ENCODE data around the gene BCAS3.

Gene BCAS3

DNA sequence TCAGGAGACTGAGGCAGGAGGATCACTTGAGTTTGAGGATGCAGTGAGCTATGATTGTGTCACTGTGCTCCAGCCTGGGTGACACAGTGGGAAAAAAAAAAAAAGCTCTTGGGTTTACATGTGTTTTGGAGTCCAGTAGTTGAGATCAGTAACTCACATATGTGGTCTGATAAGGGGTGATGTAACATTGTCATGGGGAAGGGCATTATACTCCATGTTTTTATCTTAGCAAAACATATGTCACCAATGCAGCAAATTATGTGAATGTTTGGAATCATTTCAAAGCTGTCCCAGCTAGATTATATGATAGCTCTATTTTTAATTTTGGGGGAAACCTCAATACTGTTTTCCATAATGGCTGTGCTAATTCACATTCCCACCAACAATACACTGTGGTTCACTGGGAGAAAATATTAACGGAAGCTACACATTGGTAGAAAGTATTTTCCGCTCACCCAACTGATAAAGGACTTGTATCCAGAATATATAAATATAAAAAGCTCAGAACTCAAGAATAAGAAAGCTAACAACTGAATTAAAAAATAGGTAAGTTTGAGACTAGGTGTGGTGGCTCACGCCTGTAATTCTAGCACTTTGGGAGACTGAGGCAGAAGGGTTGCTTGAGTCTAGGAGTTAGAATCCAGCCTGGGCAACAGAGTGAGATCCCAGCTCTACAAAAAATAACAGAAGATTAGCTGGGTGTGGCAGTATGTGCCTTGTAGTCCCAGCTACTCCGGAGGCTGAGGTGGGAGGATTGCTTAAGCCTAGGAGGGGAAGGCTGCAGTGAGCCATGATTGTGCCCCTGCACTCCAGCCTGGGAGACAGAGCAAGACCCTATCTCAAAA is 497.9 kb downstream of the BCAS3 start:
- DNase-seq: no peak

DNA sequence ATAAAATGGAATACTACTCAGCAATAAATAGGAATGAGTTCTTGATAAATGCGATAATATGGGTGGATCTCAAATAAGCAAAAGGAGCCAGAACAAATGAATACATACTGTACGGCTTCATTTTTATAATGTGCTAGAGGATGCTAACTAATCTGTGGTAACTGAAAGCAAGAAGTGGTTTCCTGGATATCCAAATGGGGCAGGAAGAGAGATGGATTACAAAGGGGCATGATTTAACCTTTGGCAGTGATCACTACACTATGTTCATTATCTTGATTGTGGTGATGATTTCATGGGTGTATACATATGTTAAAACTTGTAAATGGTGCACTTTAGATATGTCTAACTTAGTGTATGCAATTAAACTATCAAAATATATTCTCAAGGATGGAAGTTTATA is 499.7 kb downstream of the BCAS3 start:
- no peak for DNase-seq

DNA sequence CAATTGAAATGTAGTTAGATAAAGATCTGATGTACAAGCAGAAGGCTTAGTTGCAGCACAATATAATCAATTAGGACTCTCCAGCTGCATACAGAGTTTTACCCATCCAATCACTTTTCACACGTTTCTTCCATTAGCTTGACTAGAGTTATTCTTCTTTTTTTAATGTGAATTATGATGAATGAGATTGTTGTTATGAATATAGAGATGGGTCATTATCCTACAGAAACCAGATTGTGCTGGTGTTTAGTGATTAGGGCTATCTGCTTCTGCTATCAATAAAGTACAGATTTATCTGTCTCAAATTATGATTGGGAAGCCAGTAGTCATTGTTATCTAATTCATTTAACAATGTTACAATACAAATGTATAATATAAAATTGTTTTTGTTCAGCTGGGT is 500.6 kb downstream of the BCAS3 start:
- DNase-seq: no peak

DNA sequence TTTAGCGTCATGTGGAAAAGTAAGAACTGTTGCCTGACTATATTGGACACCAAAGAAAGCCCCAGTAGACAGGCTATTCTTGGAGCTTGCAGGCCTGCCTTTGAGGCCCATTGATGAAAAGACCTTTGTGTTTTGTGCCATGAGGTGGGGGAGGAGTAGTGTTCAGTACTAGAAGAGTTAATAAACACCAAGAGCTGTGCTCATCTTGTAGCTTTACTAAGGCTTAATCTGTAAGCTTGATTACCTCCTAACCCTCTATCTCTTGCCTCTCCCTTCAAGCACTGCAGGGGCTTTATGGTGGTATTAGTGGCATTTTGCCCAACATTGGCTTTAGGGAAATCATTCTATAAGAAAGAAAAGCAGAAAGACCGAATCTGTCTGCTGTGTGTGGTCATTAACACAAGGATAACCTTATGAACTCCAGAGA is 501.7 kb downstream of the BCAS3 start:
- DNase-seq: no peak

- DNase-seq: no peak
These were observed 506.1 kb downstream of the BCAS3 start for GRCh38 chr17:61183793-61184192.

- no peak for DNase-seq
These were observed 507.7 kb downstream of the BCAS3 start for GRCh38 chr17:61185385-61185784.

GRCh38 chr17:61187038-61187437 is 509.4 kb downstream of the BCAS3 start:
- no peak for DNase-seq

DNA sequence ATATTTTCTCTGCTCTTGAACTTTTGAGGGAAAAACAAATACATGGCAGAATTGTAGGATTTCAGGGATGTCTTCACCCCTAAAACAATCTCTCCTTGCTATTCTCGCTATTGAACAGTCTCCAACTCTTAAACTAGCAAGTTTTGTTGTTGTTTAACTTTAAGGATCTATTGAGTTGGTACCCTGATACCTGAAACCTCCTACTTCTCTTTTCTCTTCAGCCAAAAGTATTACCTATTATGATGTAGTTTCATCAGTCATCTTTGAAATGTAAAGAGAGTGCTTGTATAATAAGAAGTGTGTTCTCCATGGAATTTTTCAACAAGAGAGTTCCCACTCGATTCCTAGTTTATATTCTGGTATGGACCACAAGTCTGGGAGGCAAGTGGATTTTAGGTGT is 510.4 kb downstream of the BCAS3 start:
- no peak for DNase-seq

DNA sequence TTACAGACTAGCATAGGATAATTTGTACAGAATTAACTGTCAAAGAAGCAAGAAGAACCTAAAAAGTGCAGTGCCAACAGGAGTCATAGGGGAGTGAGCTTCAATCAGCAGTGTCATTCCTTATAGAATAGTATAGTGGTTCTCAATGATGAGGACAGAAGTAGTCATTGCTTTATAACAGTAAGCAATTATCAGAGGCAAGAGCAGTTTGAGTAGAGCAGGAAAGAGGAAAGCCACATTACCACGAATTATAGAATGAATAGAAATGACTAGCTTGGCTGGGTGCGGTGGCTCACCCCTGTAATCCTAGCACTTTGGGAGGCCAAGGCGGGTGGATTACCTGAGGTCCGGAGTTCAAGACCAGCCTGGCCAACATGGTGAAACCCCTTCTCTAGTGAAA is 512.3 kb downstream of the BCAS3 start:
- no peak for DNase-seq

GRCh38 chr17:61196302-61196704 is 518.7 kb downstream of the BCAS3 start:
- no peak for DNase-seq

GRCh38 chr17:61196799-61197198 is 519.1 kb downstream of the BCAS3 start:
- DNase-seq: no peak

DNA sequence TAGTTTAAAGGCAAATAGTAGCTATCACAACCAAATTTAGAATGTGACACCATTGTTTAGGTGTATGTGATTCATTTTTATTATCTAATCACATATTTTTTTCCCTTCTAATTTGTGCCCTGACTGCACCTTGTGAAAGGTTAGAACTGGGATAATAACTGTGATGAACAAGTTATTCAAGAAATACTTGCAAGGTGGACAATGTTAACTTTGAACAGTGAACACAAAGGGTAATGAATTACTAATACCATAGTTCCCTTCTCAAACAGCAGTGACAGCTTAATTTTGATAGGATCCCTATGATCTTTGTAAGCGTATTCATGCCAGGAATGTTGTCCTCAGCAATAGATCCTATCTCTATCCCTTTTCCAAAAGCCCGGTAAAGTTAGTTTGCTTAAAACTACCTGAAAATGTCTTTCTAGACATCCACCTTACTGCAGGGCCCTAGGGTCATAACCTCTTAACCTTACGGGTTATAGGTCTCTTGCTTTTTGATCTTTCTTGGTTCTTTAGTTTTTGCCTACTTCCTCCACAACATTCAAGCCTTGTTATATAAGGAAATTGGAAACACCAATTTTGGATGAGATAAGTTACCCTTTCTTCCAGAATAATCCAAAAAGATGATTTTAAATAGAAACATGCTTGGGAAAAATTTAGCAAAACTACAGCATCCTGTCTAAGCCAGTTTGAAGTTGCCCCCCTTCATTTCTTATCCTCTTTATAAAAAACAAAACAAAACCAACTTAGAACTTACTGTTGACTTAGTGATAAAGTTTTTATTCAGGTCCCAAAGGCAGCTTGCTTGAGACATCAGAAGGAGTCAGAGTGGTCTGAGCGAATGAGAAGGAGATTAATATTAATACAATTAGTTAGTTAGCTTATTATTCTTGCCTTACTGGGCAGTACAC is 522.0 kb downstream of the BCAS3 start:
- no peak for DNase-seq

GRCh38 chr17:61200339-61200715 is 522.7 kb downstream of the BCAS3 start:
- no peak for DNase-seq

- no peak for DNase-seq
These were observed 523.6 kb downstream of the BCAS3 start for GRCh38 chr17:61201211-61201610.

DNA sequence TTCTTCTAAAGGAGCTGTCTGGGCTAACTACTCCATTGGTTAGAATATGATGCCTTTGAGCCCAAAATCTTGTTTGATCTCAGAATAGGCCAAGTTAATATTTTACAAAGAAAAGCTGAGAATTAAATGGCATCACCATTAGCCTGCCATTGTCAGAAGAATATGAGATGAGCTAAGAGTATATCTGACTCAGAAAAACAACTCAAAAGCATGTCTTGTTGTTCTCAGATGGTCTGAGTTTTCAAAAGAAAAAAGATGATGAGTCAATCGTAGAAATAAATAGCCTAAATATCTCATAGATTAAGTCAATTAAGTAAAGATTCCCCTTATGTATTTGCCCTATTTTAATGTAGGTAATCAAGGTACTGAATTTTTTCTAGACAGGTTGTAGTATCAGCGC is 524.9 kb downstream of the BCAS3 start:
- DNase-seq: no peak

- no peak for DNase-seq
These were observed 526.0 kb downstream of the BCAS3 start for GRCh38 chr17:61203671-61204131.

DNA sequence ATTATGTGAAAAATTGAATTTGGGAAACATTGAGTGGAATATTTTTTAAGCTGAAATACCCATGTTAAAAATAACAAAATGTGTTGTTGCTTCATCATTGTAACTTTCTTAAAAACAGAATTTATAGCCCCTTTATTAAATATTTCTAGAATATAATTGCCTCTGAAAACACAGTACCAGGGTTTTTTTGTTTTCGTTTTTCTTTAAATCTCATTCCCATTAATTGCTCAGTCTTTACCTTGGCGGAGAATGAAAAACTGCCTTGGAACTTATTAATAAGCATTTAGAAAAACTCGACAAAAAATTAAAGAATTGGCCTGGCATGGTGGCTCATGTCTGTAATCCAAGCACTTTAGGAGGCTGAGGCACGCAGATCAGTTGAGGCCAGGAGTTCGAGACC is 526.8 kb downstream of the BCAS3 start:
- no peak for DNase-seq

- DNase-seq: no peak
These were observed 527.8 kb downstream of the BCAS3 start for GRCh38 chr17:61205401-61205800.

GRCh38 chr17:61205931-61206330 is 528.3 kb downstream of the BCAS3 start:
- no peak for DNase-seq

GRCh38 chr17:61206922-61207321 is 529.3 kb downstream of the BCAS3 start:
- no peak for DNase-seq

GRCh38 chr17:61208301-61209105 is 530.9 kb downstream of the BCAS3 start:
- DNase-seq: no peak

DNA sequence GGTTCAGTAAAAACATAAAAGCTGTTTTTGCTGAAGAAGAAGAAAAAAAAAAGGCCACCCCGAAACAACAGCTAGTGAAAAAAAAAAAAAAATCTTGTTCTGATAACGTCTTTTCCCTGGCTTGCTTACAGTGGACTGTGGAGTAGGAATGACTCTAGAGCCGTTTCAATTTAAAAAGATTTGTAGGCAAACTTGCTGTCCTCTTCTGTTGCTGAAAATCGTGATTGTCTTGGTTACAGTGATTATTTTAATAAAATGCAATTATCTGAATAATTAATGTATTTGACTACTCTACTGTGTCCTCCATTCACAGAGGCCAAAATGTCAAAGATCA is 531.4 kb downstream of the BCAS3 start:
- DNase-seq: no peak

- no peak for DNase-seq
These were observed 531.9 kb downstream of the BCAS3 start for GRCh38 chr17:61209525-61209924.
